RPMI7951 (cell line): ENCODE data around the gene PIGU. TPM values are rescaled to one million over a fixed set of nuclear protein-coding genes. Genes with fewer than 3 reads are reported as not detected.
"Not testable (repeated sequence)": the region's sequence is repeated elsewhere in the genome, so short reads cannot be mapped to it uniquely, and the experiment has no call there.

Experiments used
- DNase-seq: peaks from one replicate; pipeline ENCODE4 v3.0.0-alpha.2; 2012; ENCODE audit warnings: low read depth
- total RNA-seq: library from RNA; depleted of rRNA; stranded (reverse); fragments of >200 nt; shearing (Covaris generic); gene quantifications from 2 replicates; pipeline ENCODE4 v1.2.3, GENCODE V29; 2014

PIGU gene
- total RNA-seq, 1 experiment from 2014 or later = 48.1 TPM

- no peak for DNase-seq
These were observed 30.3 kb upstream of the PIGU start for GRCh38 chr20:34706912-34707784.

- DNase-seq = no peak
These were observed 29.5 kb upstream of the PIGU start for GRCh38 chr20:34706302-34706875.

DNA sequence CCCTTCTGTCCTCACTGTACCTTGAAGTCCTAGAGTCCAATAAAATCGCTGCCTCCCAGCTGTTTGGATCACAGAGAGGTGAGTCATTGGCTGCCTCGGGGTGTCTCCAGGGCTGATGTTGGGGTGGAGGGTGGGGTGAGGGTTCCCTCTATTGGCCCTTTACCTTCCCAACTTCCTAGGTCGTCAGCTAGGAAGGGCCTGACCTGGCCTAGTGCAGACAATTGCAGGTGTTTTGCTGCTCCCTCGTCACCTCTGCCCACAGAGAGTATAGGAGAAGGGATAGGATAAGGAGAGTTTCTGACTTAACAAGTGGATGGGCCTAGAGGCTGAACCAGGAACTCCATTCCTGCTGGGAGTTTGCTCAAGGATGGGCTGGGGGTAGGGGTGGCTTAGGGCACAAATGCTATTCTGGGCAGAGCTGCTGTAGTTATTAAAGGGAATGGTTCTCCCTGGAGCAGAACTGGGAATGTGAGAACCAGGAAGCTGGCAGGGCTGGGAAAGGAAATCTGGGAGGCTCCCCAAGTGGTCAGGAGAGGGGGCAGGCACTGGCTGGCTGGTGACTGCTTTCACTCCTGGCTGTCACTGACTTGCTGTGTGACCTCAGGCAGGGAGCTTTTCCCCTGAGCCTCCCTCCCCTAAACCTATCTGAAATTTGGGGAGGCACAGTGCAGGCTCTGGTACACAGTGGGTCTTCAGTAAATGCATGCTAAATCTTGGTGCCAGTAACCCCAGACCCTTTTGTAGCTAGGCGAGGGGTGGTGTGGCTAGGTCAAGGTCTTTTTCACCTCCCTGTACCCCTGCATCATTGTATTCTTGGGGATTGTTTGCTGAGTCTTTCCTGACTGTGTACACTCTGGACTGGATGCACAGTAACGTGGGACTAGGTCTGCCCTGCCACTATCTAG lies 28.8 kb upstream of the PIGU start:
- peak; percentile 66 for DNase-seq

GRCh38 chr20:34705008-34705396 lies 28.1 kb upstream of the PIGU start:
- no peak for DNase-seq

- peak; percentile 93 for DNase-seq
These were observed 27.5 kb upstream of the PIGU start, which contains the start of gene TP53INP2 for GRCh38 chr20:34704177-34705007. TSS of gene TP53INP2 (plus strand) at chr20:34704344. CDS start at chr20:34708740, 4,396 bp downstream.

- peak; percentile 38 for DNase-seq
These were observed 26.7 kb upstream of the PIGU start for GRCh38 chr20:34703424-34704176.

DNA sequence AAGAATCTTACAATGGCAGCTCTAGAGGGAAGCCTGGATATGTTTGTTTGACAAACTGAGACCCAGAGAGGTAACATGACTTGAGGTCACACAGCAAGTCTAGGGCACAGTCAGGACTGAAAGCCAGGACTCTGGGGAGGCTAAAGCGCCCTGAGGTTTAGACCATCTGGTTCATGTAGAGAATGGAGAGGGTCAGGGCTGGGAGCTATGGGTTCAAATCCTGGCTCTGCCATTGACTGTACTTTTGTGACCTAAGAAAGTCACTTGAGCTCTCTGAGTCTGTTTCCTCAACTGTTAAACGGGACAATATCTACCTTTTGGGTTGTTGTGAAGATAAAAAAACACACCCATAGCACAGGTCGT lies 26.1 kb upstream of the PIGU start:
- DNase-seq = no peak

DNA sequence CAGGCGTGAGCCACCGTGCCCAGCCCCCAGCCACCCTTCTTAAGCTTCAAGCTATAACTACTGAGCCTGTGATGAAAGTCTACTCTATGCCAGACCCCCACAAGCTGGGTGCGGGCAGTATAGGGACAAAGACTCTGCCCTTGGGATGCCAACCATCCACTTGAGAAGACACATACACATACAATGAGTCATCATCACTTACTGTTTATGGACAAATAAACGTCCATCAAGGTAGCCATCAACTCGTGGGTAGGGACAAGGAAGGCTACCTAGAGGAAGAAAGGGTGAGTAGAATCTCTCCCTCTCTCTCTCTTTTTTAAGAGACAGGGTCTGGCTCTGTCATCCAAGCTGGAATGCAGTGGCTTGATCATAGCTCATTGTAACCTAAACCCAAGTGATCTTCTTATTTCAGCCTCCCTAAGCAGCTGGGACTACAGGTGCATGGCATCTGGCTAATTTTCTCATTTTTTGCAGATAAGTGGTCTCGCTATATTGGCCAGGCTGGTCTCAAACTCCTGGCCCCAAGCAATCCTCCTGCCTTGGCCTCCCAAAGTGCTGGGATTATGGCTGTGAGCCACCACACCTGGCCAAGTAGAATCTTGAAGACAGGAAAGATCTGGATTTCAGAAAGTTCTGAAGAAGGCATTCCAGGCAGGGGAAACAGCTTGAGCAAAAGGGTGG lies 24.7 kb upstream of the PIGU start:
- DNase-seq = peak; percentile 18

- no peak for DNase-seq
These were observed 16.5 kb upstream of the PIGU start for GRCh38 chr20:34693414-34693813.

DNA sequence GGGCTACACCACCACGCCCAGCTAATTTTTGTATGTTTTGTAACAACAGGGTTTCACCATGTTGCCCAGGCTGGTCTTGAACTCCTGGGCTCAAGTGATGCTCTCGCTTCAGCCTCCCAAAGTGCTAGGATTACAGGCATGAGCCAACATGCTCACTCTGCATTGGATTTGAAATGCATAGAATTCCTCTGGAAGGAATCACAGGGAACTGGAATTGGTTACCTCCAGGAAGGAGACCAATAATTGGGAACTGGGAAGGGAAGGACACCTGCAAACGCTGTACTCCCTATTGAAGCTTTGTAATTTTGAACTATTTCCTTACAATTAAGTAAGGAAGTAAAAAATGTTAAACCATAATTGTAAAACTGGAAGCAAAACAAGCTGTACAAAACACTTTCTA lies 14.9 kb upstream of the PIGU start:
- DNase-seq = no peak

DNA sequence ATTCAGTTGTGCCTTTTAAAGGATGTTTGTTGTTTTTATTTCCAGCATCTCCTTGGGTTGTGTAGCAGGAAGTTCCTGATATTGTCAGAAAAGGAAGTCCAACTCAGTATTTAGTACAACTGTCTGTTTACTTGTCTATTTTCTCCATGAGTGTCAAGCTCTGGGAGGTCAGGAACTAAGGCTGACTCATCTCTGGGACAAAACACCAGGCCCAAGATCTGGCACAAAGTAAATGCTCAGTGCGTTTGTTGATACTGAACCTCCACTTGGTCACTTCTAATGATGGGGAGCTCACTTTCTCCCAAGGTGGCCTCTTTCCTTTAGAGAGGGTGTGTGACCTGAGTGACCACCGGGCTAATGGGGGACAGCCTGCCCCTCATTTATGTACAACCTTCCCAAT lies 12.6 kb upstream of the PIGU start:
- peak; percentile 40 for DNase-seq

DNA sequence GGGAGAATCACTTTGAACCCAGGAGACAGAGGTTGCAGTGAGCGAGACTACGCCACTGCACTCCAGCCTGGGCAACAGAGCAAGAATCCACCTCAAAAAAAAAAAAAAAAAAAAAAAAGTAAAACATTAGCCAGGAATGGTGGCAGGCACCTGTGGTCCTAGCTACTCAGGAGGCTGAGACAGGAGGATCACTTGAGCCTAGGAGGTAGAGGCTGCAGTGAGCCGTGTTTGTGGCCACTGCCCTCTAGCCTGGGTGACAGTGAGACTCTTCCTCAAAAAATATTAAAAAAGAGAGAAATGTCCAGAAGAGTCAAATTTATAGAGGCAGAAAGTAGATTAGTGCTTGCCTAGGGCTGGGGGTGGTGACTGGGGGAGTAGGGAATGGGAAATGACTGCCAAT lies 6.8 kb upstream of the PIGU start:
- no peak for DNase-seq

DNA sequence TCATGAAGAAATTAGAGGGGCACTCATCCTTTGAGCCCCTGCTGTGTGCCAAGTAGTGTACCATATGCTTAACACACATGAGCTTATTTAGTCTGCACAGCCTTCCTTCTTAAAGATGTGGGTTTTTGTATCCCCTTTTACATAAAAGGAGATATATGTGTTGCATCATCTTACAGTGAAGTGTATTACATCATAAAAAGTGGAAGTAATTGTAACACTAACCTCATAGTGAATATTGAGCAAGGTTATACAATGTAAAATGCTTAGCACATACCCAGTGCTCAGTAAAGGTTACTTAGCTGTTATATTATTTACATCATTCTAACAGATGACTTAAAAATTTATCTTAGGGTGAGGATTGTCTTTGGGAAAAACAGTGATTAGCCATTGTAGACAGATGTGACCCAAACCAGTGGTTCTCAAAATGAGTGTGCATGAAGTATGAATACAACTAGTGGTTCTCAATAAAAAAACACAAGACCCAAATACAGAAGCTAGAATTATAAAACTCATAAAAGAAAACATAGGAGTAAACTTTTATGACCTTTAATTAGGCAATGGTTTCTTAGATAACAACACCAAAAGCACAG lies 3.8 kb upstream of the PIGU start:
- DNase-seq = no peak

GRCh38 chr20:34675993-34676641 lies 775 bp downstream of the PIGU start:
- no peak for DNase-seq

DNA sequence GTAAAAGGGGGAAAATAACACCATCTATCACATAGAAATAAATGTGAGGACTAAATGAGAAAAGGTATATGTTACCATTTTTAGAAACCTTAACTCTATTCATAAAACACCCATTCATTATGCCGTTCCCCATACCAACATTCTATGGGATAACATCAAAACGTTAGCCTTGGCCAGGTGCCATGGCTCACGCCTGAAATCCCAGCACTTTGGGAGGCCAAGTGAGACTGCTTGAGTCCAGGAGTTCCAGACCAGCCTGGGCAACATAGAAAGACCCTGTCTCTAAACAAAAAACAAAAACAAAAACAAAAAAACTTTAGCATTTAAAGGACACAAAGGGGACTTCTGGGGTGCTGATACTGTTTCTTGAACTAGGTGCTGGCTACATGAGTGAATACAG lies 1.3 kb downstream of the PIGU start:
- no peak for DNase-seq

- DNase-seq = no peak
These were observed 3.5 kb downstream of the PIGU start for GRCh38 chr20:34673412-34673811.

- DNase-seq = no peak
These were observed 7.8 kb downstream of the PIGU start for GRCh38 chr20:34669094-34669493.

- not testable (repeated sequence) for DNase-seq
These were observed 12.1 kb downstream of the PIGU start for GRCh38 chr20:34664751-34665150.
